Activated CD8-positive, alpha-beta T cell treated with anti-CD3 and anti-CD28 coated beads for 36 hours (primary cell): ENCODE data around the gene LDB2. TPM values are rescaled to one million over a fixed set of nuclear protein-coding genes. Genes with fewer than 3 reads are reported as not detected.

Source experiments
- ATAC-seq: fragments of 200-7000 bp; cut with Tn5 transposase; one replicate; pipeline ENCODE4 v1.10.0; 2021; ENCODE audit warnings: mild to moderate bottlenecking, moderate library complexity
- CTCF ChIA-PET: fragments of 350-600 bp; sonication (Branson Sonifier 250); formaldehyde crosslinking; loops from one replicate; lab custom pipeline; 2021; ENCODE audit warnings: antibody characterized with exemption; lab: Charles Lee
- POLR2A ChIA-PET: fragments of 350-600 bp; sonication (Branson Sonifier 250); formaldehyde crosslinking; loops from one replicate; lab custom pipeline; 2021; ENCODE audit warnings: antibody characterized with exemption; lab: Charles Lee
- DNase-seq: peaks from one replicate; pipeline ENCODE4 v3.0.0-alpha.2; 2020
- H3K27ac Mint-ChIP-seq: one replicate; pipeline ENCODE4 v1.8.0; 2021; ENCODE audit warnings: mild to moderate bottlenecking, mixed read lengths
- H3K27me3 Mint-ChIP-seq: one replicate; pipeline ENCODE4 v1.8.0; 2021; ENCODE audit warnings: mixed read lengths
- H3K36me3 Mint-ChIP-seq: one replicate; pipeline ENCODE4 v1.8.0; 2021; ENCODE audit warnings: low read depth, mixed read lengths
- H3K4me1 Mint-ChIP-seq: one replicate; pipeline ENCODE4 v1.8.0; 2021; ENCODE audit warnings: low read depth, mixed read lengths
- H3K4me3 Mint-ChIP-seq: one replicate; pipeline ENCODE4 v1.8.0; 2021; ENCODE audit warnings: mild to moderate bottlenecking, moderate library complexity, mixed read lengths
- H3K9me3 Mint-ChIP-seq: one replicate; pipeline ENCODE4 v1.8.0; 2021; ENCODE audit warnings: mixed read lengths
- CTCF ChIP-seq: fragments of 200-600 bp; IDR thresholded peaks from one replicate; pipeline ENCODE4 v1.8.0; 2022; ENCODE audit warnings: antibody characterized with exemption, mild to moderate bottlenecking
- intact Hi-C: fragments of 100-400 bp; cut with micrococcal nuclease; formaldehyde crosslinking; loops from one replicate; pipeline ENCODE4 v1.10.0; 2022
- total RNA-seq, 2 experiments: library from RNA; stranded (reverse); gene quantifications; one replicate each; pipeline ENCODE4 v1.2.3, GENCODE V29; 2021

The LDB2 gene
- total RNA-seq, 2 experiments from 2014 or later, result not detected

- H3K4me1 Mint-ChIP-seq, result no peaks in the 10 kb centered on the region
- DNase-seq, result no peak
- ChIA-PET POLR2A (interaction anchor here (1.0 kb wide), 1 partner anchor 65 kb away, joined by 3 read pairs; no protein-coding TSS in a partner anchor), CTCF (no interaction called here)
- H3K27me3 Mint-ChIP-seq, result peaks cover 5% of the 10 kb centered on the region
- no peaks in the 10 kb centered on the region for H3K9me3 Mint-ChIP-seq
- H3K4me3 Mint-ChIP-seq, result no peak overlapping the region
- no peak for ATAC-seq
- no peak for TF ChIP-seq CTCF
- no peaks in the 10 kb centered on the region for H3K36me3 Mint-ChIP-seq
- H3K27ac Mint-ChIP-seq, result no peak overlapping the region
- intact Hi-C loops, result no loop called here
Observed at GRCh38 chr4:16852228-16852627, 46.2 kb downstream of the LDB2 start.

GRCh38 chr4:16846540-16847117 lies 51.8 kb downstream of the LDB2 start:
- Mint-ChIP-seq H3K27ac (no peak overlapping the region), H3K36me3 (no peaks in the 10 kb centered on the region), H3K4me3 (no peak overlapping the region), H3K9me3 (no peaks in the 10 kb centered on the region), H3K27me3 (peaks cover 5% of the 10 kb centered on the region), H3K4me1 (no peaks in the 10 kb centered on the region)
- no peak for ATAC-seq
- ChIA-PET POLR2A (no interaction called here), CTCF (interaction anchor here (1.1 to 1.6 kb wide), 2 partner anchors 9 to 70 kb away, joined by 4 to 6 read pairs; no protein-coding TSS in a partner anchor)
- intact Hi-C loops, result no loop called here
- TF ChIP-seq CTCF, result no peak
- DNase-seq, result no peak

- H3K9me3 Mint-ChIP-seq, result no peaks in the 10 kb centered on the region
- no peak overlapping the region for H3K4me3 Mint-ChIP-seq
- POLR2A ChIA-PET, result no interaction called here
- CTCF ChIA-PET, result no interaction called here
- H3K36me3 Mint-ChIP-seq, result no peaks in the 10 kb centered on the region
- H3K4me1 Mint-ChIP-seq, result no peaks in the 10 kb centered on the region
- intact Hi-C loops, result no loop called here
- H3K27ac Mint-ChIP-seq, result no peak overlapping the region
- no peaks in the 10 kb centered on the region for H3K27me3 Mint-ChIP-seq
- TF ChIP-seq CTCF, result no peak
- no peak for ATAC-seq
- no peak for DNase-seq
Observed at GRCh38 chr4:16844816-16845586, 53.4 kb downstream of the LDB2 start.

GRCh38 chr4:16843831-16844508 lies 54.5 kb downstream of the LDB2 start:
- H3K4me1 Mint-ChIP-seq, result no peaks in the 10 kb centered on the region
- no peaks in the 10 kb centered on the region for H3K36me3 Mint-ChIP-seq
- no peak for TF ChIP-seq CTCF
- ChIA-PET POLR2A (no interaction called here), CTCF (no interaction called here)
- no peaks in the 10 kb centered on the region for H3K9me3 Mint-ChIP-seq
- no peak overlapping the region for H3K27ac Mint-ChIP-seq
- no peak overlapping the region for H3K4me3 Mint-ChIP-seq
- ATAC-seq (no peak), DNase-seq (no peak)
- no peaks in the 10 kb centered on the region for H3K27me3 Mint-ChIP-seq
- intact Hi-C loops, result no loop called here
